NCI-H128 (cell line): ENCODE measurements around the gene CACNA1C.

Experiments used
- DNase-seq: peaks from one replicate; lab custom pipeline; 2025; ENCODE audit not compliant: unreplicated experiment; lab: John Stamatoyannopoulos, UW

The CACNA1C gene

DNA sequence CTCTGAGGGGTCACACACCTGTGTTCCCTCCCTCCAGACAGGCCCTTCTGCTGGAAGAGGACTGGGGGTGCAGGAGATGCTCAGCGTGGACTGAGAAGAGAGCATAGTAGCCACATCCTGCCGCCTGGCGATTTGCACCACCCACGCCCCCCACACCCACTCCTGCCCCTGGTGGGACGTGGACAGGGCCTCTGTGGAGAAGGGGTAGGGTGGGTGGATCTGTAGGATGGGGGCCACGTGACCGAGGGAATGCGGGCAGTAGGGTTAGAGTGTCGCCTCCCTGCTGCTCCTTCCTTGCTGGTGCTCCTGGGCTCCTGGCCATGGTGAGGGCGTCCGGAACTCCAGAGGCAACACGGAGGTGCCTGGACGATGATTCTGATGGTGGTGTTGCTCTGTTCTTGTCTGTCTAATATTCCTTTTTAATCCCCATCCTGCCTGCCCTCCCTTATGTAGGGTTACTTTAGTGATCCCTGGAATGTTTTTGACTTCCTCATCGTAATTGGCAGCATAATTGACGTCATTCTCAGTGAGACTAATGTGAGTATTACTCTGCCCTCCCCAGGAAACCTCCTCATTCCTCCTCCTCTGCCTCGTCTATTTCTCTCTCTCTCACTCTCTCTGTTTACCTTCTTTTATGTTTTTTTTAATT, 580.5 kb downstream of the CACNA1C start:
- DNase-seq = no peak

DNA sequence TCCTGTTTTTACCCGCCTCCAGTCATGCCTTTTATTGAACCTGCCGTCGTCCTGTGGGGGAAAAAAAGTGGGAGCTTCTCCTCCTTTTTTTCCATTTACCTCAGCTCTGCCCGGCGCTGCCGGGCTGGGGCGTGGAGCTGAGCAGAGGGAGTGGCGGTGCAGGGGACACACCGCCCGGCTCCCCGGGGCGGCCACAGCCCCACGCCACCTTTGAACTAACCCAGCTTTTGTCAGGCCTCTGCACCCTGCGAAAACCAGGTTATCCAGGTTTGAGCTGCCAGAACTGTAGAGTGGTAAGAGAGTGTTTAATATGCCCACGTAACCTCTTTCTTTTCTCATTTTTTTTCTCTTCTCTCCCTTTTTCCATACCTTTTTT, 581.0 kb downstream of the CACNA1C start:
- no peak for DNase-seq

DNA sequence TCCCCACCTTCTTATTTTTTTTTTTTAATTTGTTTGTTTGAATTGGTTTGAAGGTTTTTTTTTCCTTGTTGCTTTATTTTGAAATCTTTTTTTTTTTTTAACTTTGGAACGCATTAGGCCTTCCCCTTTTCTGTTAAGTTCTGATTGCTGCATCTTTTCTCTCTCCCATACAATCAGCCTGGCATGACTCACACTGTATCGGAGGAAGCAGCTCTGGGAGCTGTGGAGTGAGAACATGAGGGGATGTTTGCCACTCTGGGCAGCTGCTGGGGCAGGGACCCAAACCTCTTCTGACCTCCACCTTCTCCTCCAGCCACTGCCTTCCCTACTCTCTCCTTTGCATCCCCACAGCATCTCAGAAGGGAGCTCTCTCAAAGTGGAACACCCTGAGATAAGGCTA, 581.7 kb downstream of the CACNA1C start:
- DNase-seq = no peak

DNA sequence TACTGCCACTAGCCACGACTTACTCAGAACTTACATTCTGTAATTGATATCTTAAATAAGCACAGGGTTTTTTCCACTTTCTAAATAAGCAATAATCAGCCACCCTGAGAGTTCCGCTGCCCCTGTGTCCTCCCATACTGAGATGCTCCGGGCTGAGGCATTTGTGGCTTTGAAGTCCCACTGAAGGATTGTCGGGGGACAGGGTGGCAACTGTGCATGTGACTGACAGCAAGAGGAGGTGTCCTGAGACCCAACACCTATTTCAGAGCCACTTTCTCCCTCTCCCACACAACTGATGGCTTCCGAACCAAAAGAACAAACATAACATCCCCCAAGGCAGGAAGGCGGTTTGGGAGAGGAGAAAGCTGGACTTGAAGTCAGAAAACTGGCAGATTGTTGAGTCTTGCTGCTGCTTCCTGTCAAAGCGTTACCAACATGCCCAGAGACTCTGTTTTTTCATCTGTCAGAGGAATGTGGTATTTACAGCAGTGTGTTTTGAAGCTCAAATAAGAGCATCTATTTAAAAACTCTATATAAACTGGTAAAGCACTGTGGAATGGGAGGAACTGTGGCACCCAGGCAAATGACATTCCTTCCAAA, 584.1 kb downstream of the CACNA1C start:
- no peak for DNase-seq

DNA sequence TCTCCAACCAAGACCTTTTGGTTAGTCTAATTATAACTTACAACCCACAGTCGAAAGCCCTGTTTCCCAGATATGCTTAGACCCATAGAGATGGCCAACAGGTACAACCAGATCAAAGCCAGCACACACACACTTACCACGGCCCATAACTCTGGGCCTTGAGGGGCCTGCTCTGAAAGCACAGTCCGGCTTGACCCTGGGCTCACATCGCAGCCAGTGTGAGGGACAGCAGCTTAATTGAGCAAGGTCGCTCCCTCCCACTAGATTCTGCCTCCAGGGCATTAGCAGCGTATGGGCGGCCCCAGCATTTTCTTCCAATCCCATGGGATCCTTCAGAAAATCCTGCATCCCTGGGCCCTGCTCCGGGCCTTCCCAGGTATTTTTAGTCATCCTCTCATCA, 584.6 kb downstream of the CACNA1C start:
- no peak for DNase-seq

DNA sequence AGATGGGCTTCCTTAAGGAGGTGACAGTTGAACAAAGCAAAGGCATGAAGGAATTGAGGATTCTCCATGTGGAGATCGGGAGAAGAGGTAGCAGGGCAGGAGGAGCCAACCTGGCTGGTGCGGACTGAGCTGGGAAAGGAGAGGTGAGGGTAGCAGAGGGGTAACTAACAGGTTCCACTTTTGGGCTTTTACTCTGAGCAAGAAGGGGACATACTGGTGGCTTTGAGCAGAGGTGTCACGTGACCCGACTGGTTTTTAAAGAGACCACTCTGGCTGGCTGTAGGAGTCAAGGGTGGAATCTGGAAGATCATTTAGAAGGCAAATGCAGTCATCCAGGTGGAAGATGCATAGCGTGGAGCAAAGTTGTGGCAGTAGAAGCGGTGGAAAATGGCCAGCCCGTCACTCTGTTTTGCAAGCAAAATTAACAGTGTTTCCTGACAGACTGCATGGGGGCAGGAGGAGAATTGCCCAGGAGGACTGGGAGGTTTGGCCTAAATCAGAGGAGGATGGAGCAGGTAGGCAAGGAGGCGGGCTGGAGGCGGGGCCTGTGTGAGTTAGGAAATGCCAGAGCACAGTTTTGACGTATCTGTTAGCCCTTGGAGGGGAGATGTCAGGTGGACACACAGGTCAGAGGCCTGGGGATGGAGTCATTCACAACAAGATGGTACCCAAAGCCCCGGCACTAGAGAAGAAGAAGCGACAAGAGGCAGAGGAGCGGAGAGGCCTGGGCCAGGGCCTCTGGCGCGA, 585.7 kb downstream of the CACNA1C start:
- no peak for DNase-seq

DNA sequence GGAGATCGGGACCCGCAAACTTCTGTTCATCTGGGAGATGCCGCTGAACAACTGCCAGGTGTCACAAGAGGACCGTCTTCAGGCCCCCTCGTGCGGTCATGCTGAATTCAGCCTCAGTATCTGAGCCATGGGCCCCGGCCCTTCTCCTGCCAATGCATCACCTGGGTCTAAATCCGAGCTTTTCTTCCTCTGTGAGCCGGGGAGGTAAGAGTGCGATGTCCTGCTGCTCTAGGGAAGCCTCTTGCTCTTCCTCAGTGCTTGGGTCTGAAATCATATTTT, 586.2 kb downstream of the CACNA1C start:
- DNase-seq = no peak

DNA sequence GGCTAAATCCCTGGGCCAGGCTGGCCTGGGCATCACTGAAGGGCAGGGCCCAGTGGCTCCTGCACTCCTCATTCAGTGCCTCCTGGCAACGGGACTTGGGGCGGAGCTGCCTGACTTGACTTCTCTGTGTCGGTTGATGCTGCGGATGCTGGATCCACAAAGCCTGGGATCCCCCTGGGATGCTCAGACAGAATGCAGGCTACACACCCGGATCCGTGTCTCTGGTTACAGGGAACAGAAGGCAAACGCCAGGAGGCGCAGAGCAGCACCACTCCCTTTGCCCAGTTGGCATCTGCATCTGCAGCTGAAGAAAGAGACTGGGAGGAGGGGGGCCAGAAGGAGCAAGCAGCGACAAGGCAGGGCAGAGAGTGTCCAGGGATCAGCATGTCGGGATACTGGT, 587.5 kb downstream of the CACNA1C start:
- no peak for DNase-seq

DNA sequence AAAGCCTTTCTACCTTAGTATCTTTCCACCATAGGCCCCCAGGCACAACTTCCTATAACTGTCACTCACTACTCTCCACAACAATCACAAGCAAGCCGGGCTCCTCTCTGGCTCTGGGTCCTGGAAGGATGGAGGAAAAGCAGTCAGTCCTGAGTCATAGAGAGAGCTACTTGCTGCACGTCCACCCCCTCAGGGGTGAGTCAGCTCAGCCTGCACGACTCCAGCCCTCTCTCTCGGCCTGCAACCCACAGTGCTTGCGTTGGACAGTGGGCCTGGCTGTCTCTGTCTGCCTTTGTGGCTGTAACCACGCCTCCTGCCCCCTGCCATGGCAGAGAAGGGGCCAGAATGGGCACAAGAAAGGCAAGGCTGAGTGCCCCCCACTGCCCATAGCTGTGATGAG, 587.9 kb downstream of the CACNA1C start:
- DNase-seq = no peak

DNA sequence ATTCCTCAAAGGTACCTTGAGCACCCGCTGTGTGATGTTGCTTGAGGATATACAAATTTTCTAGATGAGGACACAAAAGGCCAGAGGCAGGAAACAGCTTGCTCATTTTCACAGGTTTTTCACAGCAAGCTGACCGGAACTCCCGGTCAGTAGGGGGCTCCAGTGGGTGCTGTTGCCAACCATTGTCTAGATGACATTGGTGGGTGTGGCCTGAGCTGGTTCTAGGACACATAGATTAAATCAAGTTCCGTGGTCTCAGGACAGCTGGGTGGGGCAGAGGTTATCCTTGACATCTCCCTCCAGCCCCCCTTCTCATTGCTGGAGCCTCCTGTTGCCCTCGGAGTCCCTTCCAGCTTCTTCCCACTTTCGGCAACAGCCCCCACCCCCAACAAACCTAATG, 588.4 kb downstream of the CACNA1C start:
- no peak for DNase-seq

DNA sequence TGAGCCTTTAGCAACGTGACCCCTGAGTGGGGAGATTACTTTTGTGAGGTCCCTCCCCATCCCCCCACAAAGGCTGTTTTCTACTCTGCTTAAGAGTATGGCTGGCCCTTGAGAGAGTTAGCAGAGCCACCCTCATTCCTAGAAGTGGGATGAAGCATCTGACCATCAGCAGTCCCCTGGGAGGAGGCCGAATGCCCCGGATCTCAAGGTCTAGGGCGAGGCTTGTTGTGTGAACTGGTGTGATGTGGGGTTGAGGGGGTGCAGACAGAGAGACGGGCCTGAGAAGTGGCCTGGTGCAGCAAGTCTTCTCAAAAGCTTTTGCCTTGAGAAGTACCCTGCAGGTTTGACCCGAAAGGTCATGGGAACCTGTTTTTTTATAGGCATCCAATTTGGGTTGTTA, 589.0 kb downstream of the CACNA1C start:
- DNase-seq = no peak

DNA sequence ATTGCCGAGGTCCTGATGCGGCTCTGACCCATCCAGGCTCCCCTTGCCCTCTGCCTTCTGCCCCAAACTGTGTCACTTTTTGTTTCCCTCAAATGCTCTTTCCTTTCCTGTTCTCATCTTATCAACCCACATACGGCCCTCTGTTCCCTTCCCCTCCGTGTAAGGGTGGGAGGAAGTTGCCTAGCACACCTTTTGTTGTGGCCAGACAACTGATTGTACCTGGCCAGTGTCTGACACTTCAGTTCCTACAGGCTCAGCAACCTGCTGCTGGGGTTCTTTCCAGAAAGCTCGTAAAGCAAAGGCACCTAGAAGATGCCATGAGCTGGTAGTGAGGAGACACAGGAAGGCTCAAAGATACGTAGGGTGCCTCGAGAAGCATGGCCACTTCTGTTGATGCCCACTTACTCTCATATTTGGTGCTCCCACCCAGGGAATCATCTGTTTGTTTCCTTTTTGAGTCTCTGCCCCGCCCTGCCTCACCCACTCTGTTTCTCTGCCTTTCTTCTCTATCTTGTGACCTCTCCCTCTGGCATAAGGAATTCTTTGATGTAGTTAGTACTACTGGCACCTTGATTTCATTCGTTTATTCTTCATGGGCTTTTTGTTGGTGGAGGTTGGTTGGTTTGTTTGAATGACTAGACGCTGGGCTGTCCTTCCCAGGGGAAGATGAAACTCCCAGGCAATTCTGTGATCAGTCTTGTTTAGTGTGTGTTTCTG, 589.5 kb downstream of the CACNA1C start:
- DNase-seq = no peak

DNA sequence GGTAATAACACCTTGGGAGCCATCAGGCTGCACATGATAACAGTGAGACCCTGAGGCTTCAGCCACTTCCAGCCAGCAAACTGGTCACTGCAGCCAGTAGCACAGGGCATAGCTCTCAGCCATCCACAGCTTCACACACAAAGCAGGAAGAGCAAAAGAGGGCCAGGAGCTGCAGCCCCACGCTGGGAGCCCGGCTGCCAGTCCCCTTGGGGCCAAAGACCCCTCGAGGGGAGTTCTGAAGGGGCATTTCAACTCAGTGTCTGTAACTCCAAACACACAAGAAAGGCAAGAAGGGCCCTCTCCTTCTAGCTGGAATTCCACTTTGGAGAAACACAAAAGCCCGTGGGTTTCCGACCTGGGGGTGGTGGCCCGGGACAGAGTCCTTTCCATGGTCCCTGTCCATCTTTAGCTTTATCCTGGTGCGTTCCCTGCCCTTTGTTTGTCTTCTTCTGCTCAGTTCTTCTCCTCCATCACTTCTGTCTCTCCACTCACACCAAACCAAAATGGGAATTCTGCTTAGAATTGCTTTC, 590.2 kb downstream of the CACNA1C start:
- no peak for DNase-seq

DNA sequence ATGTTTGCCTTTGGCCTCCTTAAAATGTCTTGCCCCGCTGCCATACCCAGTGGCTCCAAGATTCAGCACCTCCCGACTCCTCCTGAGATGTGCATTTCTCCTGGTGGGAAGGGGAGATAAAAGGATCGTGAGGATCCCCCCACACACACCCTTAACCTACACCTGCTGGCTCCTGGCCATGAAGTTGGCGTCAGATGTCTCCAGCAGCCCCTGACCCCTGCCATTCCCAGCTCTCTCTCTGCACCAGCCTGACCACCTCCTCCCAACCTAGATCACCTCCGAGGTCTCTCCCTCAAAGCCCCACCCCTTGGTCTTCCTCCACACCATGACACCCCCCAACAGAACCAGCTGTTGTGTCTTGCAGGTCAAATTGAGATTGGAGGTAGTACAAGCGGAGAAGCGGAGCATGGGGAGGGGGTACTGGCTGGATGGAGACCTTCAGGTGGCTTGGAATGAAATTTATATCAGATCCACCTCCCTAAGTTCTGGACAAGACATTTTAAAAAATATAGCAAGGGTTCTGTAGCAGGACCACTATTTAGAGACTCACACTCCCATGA, 590.9 kb downstream of the CACNA1C start:
- DNase-seq = no peak

DNA sequence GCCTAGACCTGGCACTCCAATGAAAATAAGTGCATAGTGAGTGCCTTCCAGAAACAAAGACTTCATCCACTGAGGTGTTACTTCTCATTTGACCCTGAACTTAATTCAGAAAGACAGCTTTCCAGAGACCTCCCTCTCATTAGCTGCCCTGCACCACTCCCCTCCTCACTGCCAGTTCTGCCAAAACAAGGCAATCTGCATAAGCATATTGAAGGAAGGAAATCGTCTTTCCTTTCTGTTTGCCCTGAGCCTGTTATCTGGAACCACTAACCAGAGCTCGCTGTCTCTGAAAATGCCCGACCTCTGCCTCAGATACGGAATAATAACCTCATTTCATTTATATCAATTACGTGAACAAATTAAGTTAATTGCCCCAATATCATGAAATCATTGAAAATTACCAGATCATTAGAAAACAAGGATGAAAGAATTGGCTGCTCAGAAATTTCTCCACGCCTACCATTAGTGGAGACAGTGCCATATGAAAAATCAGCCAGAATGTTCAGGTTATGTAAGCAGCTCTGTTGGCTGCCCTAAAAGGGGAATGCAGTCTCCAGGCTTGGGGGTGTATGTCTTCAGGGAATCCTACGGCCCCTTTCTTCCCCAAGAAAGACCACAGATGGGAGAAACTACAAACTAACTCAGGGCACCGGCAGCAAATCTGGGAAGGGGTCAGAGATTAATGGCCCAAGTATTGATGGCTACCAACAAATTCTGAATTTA, 592.1 kb downstream of the CACNA1C start:
- DNase-seq = no peak

DNA sequence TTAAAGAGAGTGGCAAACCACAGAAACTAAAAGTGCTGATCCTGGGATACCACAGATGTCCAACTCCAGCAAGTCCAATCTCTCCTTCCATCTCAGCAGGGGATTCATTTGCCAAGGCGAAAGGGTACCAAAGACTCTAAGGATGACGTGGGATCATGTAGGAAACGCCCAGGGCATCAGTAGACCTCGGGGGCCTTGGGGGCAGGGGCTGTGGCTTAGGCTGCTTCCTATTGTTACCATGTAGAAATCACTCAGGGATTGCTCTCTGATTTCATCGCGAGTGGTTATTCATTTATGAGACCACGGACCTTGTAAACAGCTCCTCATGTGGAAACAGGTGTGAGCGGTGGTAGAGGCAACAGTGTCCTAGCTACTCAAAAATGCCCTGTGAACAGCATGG, 592.7 kb downstream of the CACNA1C start:
- no peak for DNase-seq

DNA sequence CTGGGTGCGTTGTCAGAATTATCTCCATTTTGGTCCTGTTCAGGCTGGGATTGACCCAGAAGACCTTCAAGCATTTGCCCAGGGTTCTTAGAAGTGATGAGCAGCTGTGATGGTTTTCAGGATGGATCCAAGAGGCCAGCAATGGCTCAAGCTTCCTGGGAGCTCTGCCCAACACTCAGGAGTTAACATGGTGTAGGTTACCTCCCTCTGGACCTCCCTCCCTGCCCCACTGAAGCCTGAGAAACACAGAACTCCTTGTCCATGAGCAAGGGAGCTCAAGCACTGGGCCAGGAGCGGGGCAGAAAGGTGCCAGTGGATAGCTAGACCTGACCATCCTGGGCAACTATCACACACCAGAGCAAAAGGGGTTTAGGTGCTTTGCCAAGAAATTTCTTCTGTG, 593.6 kb downstream of the CACNA1C start:
- DNase-seq = no peak

DNA sequence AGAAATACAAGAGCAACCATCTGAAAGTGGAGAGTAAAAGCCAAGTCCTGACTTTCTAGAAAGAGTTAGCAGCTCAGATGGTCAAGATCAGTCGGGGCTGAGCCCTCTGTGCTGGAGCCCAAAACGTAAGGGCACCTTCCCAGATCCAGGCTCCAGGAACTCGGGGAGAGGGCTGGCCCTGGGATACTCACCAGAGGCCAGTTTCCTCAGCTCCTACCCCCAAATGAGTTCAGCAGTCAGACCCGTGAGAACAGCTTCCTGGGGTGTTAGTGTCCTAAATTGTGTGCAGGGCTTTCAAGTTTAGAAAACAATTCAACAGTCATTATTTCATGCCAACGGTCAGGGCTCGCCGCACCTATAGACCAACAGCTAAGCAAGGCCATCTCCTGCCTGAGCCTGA, 594.4 kb downstream of the CACNA1C start:
- no peak for DNase-seq

DNA sequence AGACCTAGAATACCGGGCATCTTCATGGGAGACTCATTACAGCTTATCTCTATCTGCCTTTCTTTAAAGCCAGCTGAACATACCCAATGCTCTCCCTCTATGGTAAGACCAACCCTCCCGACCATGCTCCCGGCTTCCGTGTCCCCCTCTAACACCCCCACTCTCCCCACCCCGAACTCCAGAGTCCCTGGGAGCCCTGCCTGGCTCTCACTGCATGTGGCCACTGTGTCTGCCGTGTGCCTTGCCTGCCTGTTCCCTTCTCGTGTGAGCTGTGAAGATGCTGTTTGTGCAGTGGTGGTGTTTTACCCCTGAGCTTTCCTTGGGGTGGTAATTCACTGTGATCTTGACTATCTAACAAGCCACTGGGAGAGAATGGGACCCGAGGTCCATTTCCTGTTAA, 595.6 kb downstream of the CACNA1C start:
- DNase-seq = no peak

DNA sequence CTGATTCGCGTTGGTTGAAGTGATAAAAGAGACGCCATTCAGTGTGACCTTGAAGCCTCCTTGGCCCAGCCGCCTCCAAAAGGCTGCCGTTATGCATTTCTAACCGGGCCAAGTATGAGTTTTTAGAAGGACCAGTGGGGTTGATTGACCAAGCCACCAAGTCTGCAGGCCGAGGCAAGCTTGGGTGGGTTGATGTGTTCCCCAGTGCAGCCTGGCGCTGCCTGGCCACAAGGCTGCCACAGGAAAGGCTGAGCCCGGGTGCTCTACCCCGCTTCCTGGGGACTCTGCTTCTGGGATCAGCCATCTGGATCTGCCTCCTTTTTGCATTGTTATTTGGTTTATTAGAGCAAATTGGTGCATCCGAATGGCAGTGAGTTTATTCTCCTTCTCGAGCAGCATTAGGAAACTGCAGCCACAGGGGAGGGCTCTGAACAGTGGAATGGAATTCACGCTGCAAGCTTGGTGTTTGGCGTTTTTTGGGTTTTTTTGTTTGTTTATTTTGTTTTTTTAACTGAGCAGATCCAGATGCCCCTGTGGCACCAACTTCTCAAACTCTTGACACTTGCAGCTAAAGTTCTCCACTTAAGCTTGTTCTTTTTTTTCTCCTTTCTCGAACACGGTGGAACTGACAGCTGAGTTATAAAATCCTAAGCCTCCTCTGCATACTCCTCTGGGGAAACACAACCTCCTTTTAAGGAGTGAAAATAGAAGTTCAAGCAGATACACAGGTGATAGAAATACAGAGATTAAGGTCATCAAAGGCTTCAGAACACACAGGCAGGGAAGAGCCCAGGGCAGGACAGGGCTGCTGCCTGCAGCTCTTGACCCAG, 596.6 kb downstream of the CACNA1C start:
- no peak for DNase-seq
